Adrenal gland (tissue), 12 donors: ENCODE data around the gene PLEKHO2. TPM values are rescaled to one million over a fixed set of nuclear protein-coding genes. Genes with fewer than 3 reads are reported as not detected.
"Not testable (repeated sequence)": the region's sequence is repeated elsewhere in the genome, so short reads cannot be mapped to it uniquely, and the experiment has no call there.

ENCODE experiments used
- DNase-seq, 7 donors: peaks; one replicate each; pipeline ENCODE4 v3.0.0-alpha.2; 2019 to 2020
- H3K27ac ChIP-seq, 5 donors: fragments of 200-600 bp; sonication (generic) in 4 of 5; 1 replicate in 3 of 5; 2 replicates in 2 of 5; pipeline versions ENCODE4 v1.5.1 to v1.8.0; 2016 to 2020; ENCODE audit warnings: mild to moderate bottlenecking in 1 of 5
- H3K27me3 ChIP-seq: fragments of 200-600 bp; 2 replicates; pipeline ENCODE4 v1.8.0; 2021
- H3K36me3 ChIP-seq, 2 donors: fragments of 200-600 bp; replicated peaks in 1 of 2; 1 replicate in 1 of 2; 2 replicates in 1 of 2; pipeline versions ENCODE4 v1.5.1 to v1.8.0; 2018 to 2022
- H3K4me1 ChIP-seq, 2 donors: fragments of 200-600 bp; replicated peaks in 1 of 2; 1 replicate in 1 of 2; 2 replicates in 1 of 2; pipeline versions ENCODE4 v1.5.1 to v1.8.0; 2018 to 2021
- H3K4me3 ChIP-seq, 4 donors: fragments of 200-600 bp; sonication (generic) in 3 of 4; one replicate each; pipeline ENCODE4 v1.5.1; 2016 to 2018
- H3K9me3 ChIP-seq, 3 donors: fragments of 200-600 bp; sonication (generic) in 1 of 3; replicated peaks in 1 of 3; 1 replicate in 2 of 3; 2 replicates in 1 of 3; pipeline versions ENCODE4 v1.5.1 to v1.8.0; 2016 to 2021
- CTCF ChIP-seq, 6 experiments: fragments of 450-650 bp in 4 of 6; fragments of 200-600 bp in 2 of 6; sonication (generic) in 1 of 6; IDR thresholded peaks; 1 replicate in 5 of 6; 2 replicates in 1 of 6; pipeline versions ENCODE4 v1.5.1 to v1.8.0; 2016 to 2021; ENCODE audit warnings: antibody characterized with exemption in 6 of 6, mild to moderate bottlenecking in 2 of 6, moderate library complexity in 1 of 6
- POLR2A ChIP-seq, 2 donors: fragments of 450-650 bp; IDR thresholded peaks; one replicate each; pipeline ENCODE4 v1.6.1; 2017; ENCODE audit warnings: antibody characterized with exemption in 2 of 2, mild to moderate bottlenecking in 2 of 2, moderate library complexity in 1 of 2
- WGBS, 4 donors: extraction: QIAGEN DNeasy Blood & Tissue Kit in 2 of 4; methylation state at CpG; one replicate each; pipeline versions ENCODE4 v1.1.5 to v1.1.7; 2013 to 2017; 5-methylcytosine and 5-hydroxymethylcytosine counted together
- intact Hi-C, 2 donors: fragments of 100-400 bp; cut with DNase I; formaldehyde crosslinking; loops; one replicate each; pipeline versions ENCODE4 v1.14.1 to v1.15.0; 2022 to 2023
- polyA plus RNA-seq, 3 donors: library from polyadenylated mRNA; stranded (reverse); fragments of 200-250 nt in 2 of 3; fragments of 350-450 nt in 1 of 3; fragmentation: Illumina TruSeq in 1 of 3; extraction: RNeasy Lipid Tissue Mini Kit (QIAGEN cat#74804) in 1 of 3; gene quantifications; one replicate each; pipeline ENCODE4 v1.2.3, GENCODE V29; 2013 to 2014
- total RNA-seq, 9 donors: library from RNA; depleted of rRNA in 4 of 9; stranded (reverse); fragments of >200 nt in 4 of 9; fragments of 120-200 nt in 1 of 9; fragmentation: NEBNext Ultra II Directional in 1 of 9; extraction: Animal tissue kit (Norgen Biotek cat#: 25700) in 1 of 9; gene quantifications; one replicate each; pipeline versions ENCODE4 v1.1.0 to v1.2.4, GENCODE V29; 2013 to 2023
- donor health status: healthy with polysubstance abuse.
- donor health status: Bipolar disorder and iron deficiency.
- donor health status: DM: yes; HTN: yes; CAD: no.
- donor health status: DM: no; HTN: no; CAD: no.
- donor health status: DM: no; HTN: no; CAD: no.
- donor health status: DM: yes; HTN: yes; CAD: no.

The PLEKHO2 gene
- total and polyA plus RNA-seq, 12 donors: 11.7 to 62.9 (median 48.5) TPM

GRCh38 chr15:64809649-64810496 is 31.8 kb upstream of the PLEKHO2 start:
- no peaks in the 10 kb centered on the region for H3K36me3 ChIP-seq
- peak; percentile 75 to 90 (median 83) for DNase-seq
- H3K27me3 ChIP-seq: no peaks in the 10 kb centered on the region
- no peak overlapping the region for H3K4me3 ChIP-seq
- WGBS, 4 donors: 29 to 33% (median 30%) methylated on average over 14 of the region's 14 CpGs
- H3K9me3 ChIP-seq: no peaks in the 10 kb centered on the region
- peaks cover 4 to 6% of the 10 kb centered on the region in 2 donors for H3K4me1 ChIP-seq
- no peak overlapping the region for H3K27ac ChIP-seq
- intact Hi-C loops: loop anchor here in 1 of 2 donors (5.0 kb wide), 1 partner anchor 78 kb away; no protein-coding TSS in a partner anchor
- TF ChIP-seq CTCF (IDR thresholded peaks at IDR 0.05): peak; percentile 79 to 93 (median 90)
- no peak for TF ChIP-seq POLR2A (IDR thresholded peaks at IDR 0.05)

- Histone ChIP-seq H3K4me1 (peaks cover 4 to 6% of the 10 kb centered on the region in 2 donors), H3K9me3 (no peaks in the 10 kb centered on the region), H3K27me3 (no peaks in the 10 kb centered on the region), H3K27ac (no peak overlapping the region), H3K36me3 (no peaks in the 10 kb centered on the region), H3K4me3 (no peak overlapping the region)
- DNase-seq: no peak
- WGBS, 4 donors: 76 to 89% (median 79%) methylated on average over 3 to 6 of the region's 6 CpGs
- TF ChIP-seq CTCF (IDR thresholded peaks at IDR 0.05) (no peak), POLR2A (IDR thresholded peaks at IDR 0.05) (no peak)
- intact Hi-C loops: loop anchor here in 1 of 2 donors (5.0 kb wide), 1 partner anchor 78 kb away; no protein-coding TSS in a partner anchor
Measured at GRCh38 chr15:64810497-64811326, 31.0 kb upstream of the PLEKHO2 start.

- 31 to 52% (median 47%) methylated on average over 5 to 6 of the region's 6 CpGs for WGBS, 4 donors
- intact Hi-C loops: loop anchor here (2.0 to 5.0 kb wide), 2 partner anchors 81 to 82 kb away; no protein-coding TSS in a partner anchor
Measured at GRCh38 chr15:64813075-64813474, 28.6 kb upstream of the PLEKHO2 start.

GRCh38 chr15:64814283-64814682 is 27.4 kb upstream of the PLEKHO2 start:
- not testable (repeated sequence) for H3K4me3 ChIP-seq, H3K4me1 ChIP-seq, H3K27me3 ChIP-seq, H3K27ac ChIP-seq, H3K36me3 ChIP-seq, DNase-seq, H3K9me3 ChIP-seq
- intact Hi-C loops: loop anchor here in 1 of 2 donors (5.0 kb wide), 1 partner anchor 82 kb away; no protein-coding TSS in a partner anchor
- WGBS, 4 donors: 95 to 99% (median 96%) methylated on average over 8 of the region's 8 CpGs

More at GRCh38 chr15:64813075-64813474, 28.6 kb upstream of the PLEKHO2 start:
- H3K27ac ChIP-seq: no peak overlapping the region
- no peak overlapping the region for H3K4me3 ChIP-seq
- peaks cover 4 to 6% of the 10 kb centered on the region in 2 donors for H3K4me1 ChIP-seq
- TF ChIP-seq CTCF (IDR thresholded peaks at IDR 0.05) (no peak), POLR2A (IDR thresholded peaks at IDR 0.05) (no peak)
- no peaks in the 10 kb centered on the region for H3K36me3 ChIP-seq
- H3K9me3 ChIP-seq: no peaks in the 10 kb centered on the region
- peak; percentile 46 to 78 (median 70) for DNase-seq
- no peaks in the 10 kb centered on the region for H3K27me3 ChIP-seq

- not testable (repeated sequence) for H3K9me3 ChIP-seq, H3K4me1 ChIP-seq, H3K36me3 ChIP-seq, H3K27me3 ChIP-seq, DNase-seq, H3K27ac ChIP-seq, H3K4me3 ChIP-seq
- intact Hi-C loops: loop anchor here in 1 of 2 donors (5.0 kb wide), 1 partner anchor 83 kb away; no protein-coding TSS in a partner anchor
- 70 to 78% (median 74%) methylated on average over 4 of the region's 4 CpGs for WGBS, 4 donors
Measured at GRCh38 chr15:64814965-64815364, 26.8 kb upstream of the PLEKHO2 start.
